OCI-LY7 (cell line): ENCODE measurements around the gene ARPC5L. TPM values are rescaled to one million over a fixed set of nuclear protein-coding genes. Genes with fewer than 3 reads are reported as not detected.

Experiments used
- BruUV-seq: library from RNA; stranded (reverse); fragments of 400-500 nt; replicated peaks from 2 replicates; lab custom pipeline; 2021; lab: Mats Ljungman, UMichigan
- CTCF ChIA-PET: fragments of 300-600 bp; sonication (Branson Sonifier 250); formaldehyde crosslinking; loops from one replicate; lab custom pipeline; 2022; ENCODE audit warnings: antibody characterized with exemption; ENCODE audit not compliant: unreplicated experiment; lab: Charles Lee
- POLR2A ChIA-PET: fragments of 300-600 bp; sonication (Branson Sonifier 250); formaldehyde crosslinking; loops from one replicate; lab custom pipeline; 2022; ENCODE audit warnings: antibody characterized with exemption; lab: Charles Lee
- DNase-seq: peaks from one replicate; pipeline ENCODE4 v3.0.0-alpha.2; 2015; ENCODE audit warnings: low spot score
- H2AFZ ChIP-seq: fragments of 200-600 bp; sonication (generic), shearing (Covaris generic); 2 replicates; pipeline ENCODE4 v1.6.1; 2014; ENCODE audit warnings: mild to moderate bottlenecking, antibody characterized with exemption, low read length, moderate library complexity
- H3K27ac ChIP-seq: fragments of 200-600 bp; sonication (generic); 2 replicates; pipeline ENCODE4 v1.5.1; 2014; ENCODE audit warnings: mixed run types, low read depth, mild to moderate bottlenecking, moderate library complexity, low read length, inconsistent platforms; ENCODE audit not compliant: poor library complexity, severe bottlenecking
- H3K36me3 ChIP-seq: fragments of 200-600 bp; sonication (generic); 2 replicates; pipeline ENCODE4 v1.6.1; 2014; ENCODE audit warnings: mild to moderate bottlenecking, antibody characterized with exemption, low read length, moderate library complexity, mixed read lengths; ENCODE audit not compliant: insufficient read depth
- H3K4me1 ChIP-seq: fragments of 200-600 bp; sonication (generic); 2 replicates; pipeline ENCODE4 v1.5.1; 2014; ENCODE audit warnings: mild to moderate bottlenecking, low read length; ENCODE audit not compliant: insufficient read depth, poor library complexity, severe bottlenecking
- H3K4me2 ChIP-seq: fragments of 200-600 bp; sonication (generic); 2 replicates; pipeline ENCODE4 v1.6.1; 2014; ENCODE audit warnings: mild to moderate bottlenecking, low read length
- H3K4me3 ChIP-seq: fragments of 200-600 bp; sonication (generic); 2 replicates; pipeline ENCODE4 v1.5.1; 2014; ENCODE audit warnings: mild to moderate bottlenecking, low read depth, low read length; ENCODE audit not compliant: poor library complexity, severe bottlenecking
- H3K79me2 ChIP-seq: fragments of 200-600 bp; sonication (generic); 2 replicates; pipeline ENCODE4 v1.6.1; 2016; ENCODE audit warnings: low read depth, mild to moderate bottlenecking, low read length, moderate library complexity, mixed read lengths; ENCODE audit not compliant: insufficient read depth
- H3K9me2 ChIP-seq: fragments of 200-600 bp; sonication (generic); 2 replicates; pipeline ENCODE4 v1.6.1; 2016; ENCODE audit warnings: mild to moderate bottlenecking, low read length, mixed read lengths; ENCODE audit not compliant: insufficient read depth
- H3K9me3 ChIP-seq: fragments of 200-600 bp; sonication (generic); 2 replicates; pipeline ENCODE4 v1.6.1; 2014; ENCODE audit warnings: mild to moderate bottlenecking, mixed run types, low read length, mixed read lengths
- H4K20me1 ChIP-seq: fragments of 200-600 bp; sonication (generic); 2 replicates; pipeline ENCODE4 v1.6.1; 2014; ENCODE audit warnings: mild to moderate bottlenecking, antibody characterized with exemption, low read length, moderate library complexity, mixed read lengths; ENCODE audit not compliant: insufficient read depth
- CTCF ChIP-seq: fragments of 200-600 bp; sonication (generic); conservative IDR thresholded peaks from 2 replicates; pipeline ENCODE4 v1.5.1; 2014; ENCODE audit warnings: mild to moderate bottlenecking, antibody characterized with exemption, low read length, moderate library complexity, mixed read lengths
- EZH2phosphoT487 ChIP-seq: fragments of 200-600 bp; sonication (generic); IDR thresholded peaks from 2 replicates; pipeline ENCODE4 v1.6.1; 2018; ENCODE audit warnings: low read depth, borderline replicate concordance, mild to moderate bottlenecking, mixed run types, antibody characterized with exemption, low read length, moderate library complexity, mixed read lengths
- intact Hi-C: fragments of 100-400 bp; cut with micrococcal nuclease; formaldehyde crosslinking; loops from one replicate; pipeline ENCODE4 v1.10.0; 2022; ENCODE audit not compliant: unreplicated experiment
- total RNA-seq, 2 experiments: library from RNA; depleted of rRNA in 1 of 2; stranded (reverse); fragments of >200 nt in 1 of 2; shearing (Covaris generic) in 1 of 2; gene quantifications; 2 replicates each; pipeline ENCODE4 v1.2.3, GENCODE V29; 2014 to 2022

The ARPC5L gene
- total RNA-seq, 2 experiments from 2014 or later = 74.0 to 107 TPM

GRCh38 chr9:124887832-124888231, 25.9 kb downstream of the ARPC5L start:
- H3K4me1 ChIP-seq = no peaks in the 10 kb centered on the region
- ChIA-PET CTCF (no interaction called here), POLR2A (no interaction called here)
- H3K79me2 ChIP-seq = no peaks in the 10 kb centered on the region
- no peak for DNase-seq
- no peak overlapping the region for H3K27ac ChIP-seq
- no peak overlapping the region for H3K4me3 ChIP-seq
- H4K20me1 ChIP-seq = no peaks in the 10 kb centered on the region
- TF ChIP-seq CTCF (no peak), EZH2phosphoT487 (no peak)
- H3K36me3 ChIP-seq = peaks cover 60% of the 10 kb centered on the region
- no peaks in the 10 kb centered on the region for H3K9me2 ChIP-seq
- H2AFZ ChIP-seq = no peak overlapping the region
- no TSS peak for BruUV-seq
- H3K9me3 ChIP-seq = no peaks in the 10 kb centered on the region
- H3K4me2 ChIP-seq = no peak overlapping the region
- intact Hi-C loops = no loop called here

- POLR2A ChIA-PET = interaction anchor here (1.0 kb wide), 1 partner anchor 11 kb away, joined by 3 read pairs; no protein-coding TSS in a partner anchor
Observed at GRCh38 chr9:124889006-124889405, 27.1 kb downstream of the ARPC5L start.

More at GRCh38 chr9:124889006-124889405, 27.1 kb downstream of the ARPC5L start:
- TF ChIP-seq CTCF (no peak), EZH2phosphoT487 (no peak)
- Histone ChIP-seq H2AFZ (no peak overlapping the region), H3K4me2 (no peak overlapping the region), H3K36me3 (peaks cover 71% of the 10 kb centered on the region), H4K20me1 (no peaks in the 10 kb centered on the region), H3K9me3 (no peaks in the 10 kb centered on the region), H3K79me2 (no peaks in the 10 kb centered on the region), H3K9me2 (no peaks in the 10 kb centered on the region), H3K4me1 (no peaks in the 10 kb centered on the region), H3K4me3 (no peak overlapping the region), H3K27ac (no peak overlapping the region)
- intact Hi-C loops = no loop called here
- DNase-seq = no peak
- CTCF ChIA-PET = no interaction called here
- no TSS peak for BruUV-seq
